Panc1 (cell line): ENCODE data around the gene GDI1. TPM values are rescaled to one million over a fixed set of nuclear protein-coding genes. Genes with fewer than 3 reads are reported as not detected.

Experiments used
- ATAC-seq: fragments of 200-7000 bp; cut with Tn5 transposase; 2 replicates; pipeline ENCODE4 v1.9.1; 2020; ENCODE audit warnings: mild to moderate bottlenecking, moderate library complexity
- BruUV-seq: library from RNA; stranded (reverse); fragments of 400-500 nt; replicated peaks from 2 replicates; lab custom pipeline; 2021; lab: Mats Ljungman, UMichigan
- CTCF ChIA-PET: fragments of 300-600 bp; sonication (Branson Sonifier 250); formaldehyde crosslinking; loops from one replicate; lab custom pipeline; 2022; ENCODE audit warnings: antibody characterized with exemption; lab: Charles Lee
- POLR2A ChIA-PET: fragments of 300-600 bp; sonication (Branson Sonifier 250); formaldehyde crosslinking; loops from one replicate; lab custom pipeline; 2022; ENCODE audit warnings: antibody characterized with exemption; lab: Charles Lee
- DNase-seq: peaks from one replicate; pipeline ENCODE4 v3.0.0-alpha.2; 2010; ENCODE audit warnings: low read depth, low spot score
- H3K27ac ChIP-seq: 2 replicates; pipeline ENCODE4 v1.5.1; 2011; ENCODE audit warnings: mild to moderate bottlenecking, low read length, inconsistent platforms
- H3K27me3 ChIP-seq: fragments of 200-500 bp; sonication (Bioruptor generic); 2 replicates; pipeline ENCODE4 v1.6.0; 2014; ENCODE audit warnings: low read length, inconsistent platforms; ENCODE audit not compliant: control insufficient read depth, insufficient read depth
- H3K36me3 ChIP-seq: fragments of 200-500 bp; sonication (Bioruptor generic); 2 replicates; pipeline ENCODE4 v1.5.1; 2014; ENCODE audit warnings: inconsistent platforms, mild to moderate bottlenecking, low read length, moderate library complexity; ENCODE audit not compliant: control insufficient read depth, insufficient read depth
- H3K4me1 ChIP-seq: 2 replicates; pipeline ENCODE4 v1.5.1; 2011; ENCODE audit warnings: inconsistent platforms, mild to moderate bottlenecking, low read length, moderate library complexity; ENCODE audit not compliant: control insufficient read depth, insufficient read depth
- H3K4me3 ChIP-seq, 2 experiments: 2 replicates each; pipeline ENCODE4 v1.5.1; 2011 to 2012; ENCODE audit warnings: low read depth in 2 of 2, low read length in 2 of 2, mild to moderate bottlenecking in 2 of 2, inconsistent platforms in 1 of 2, moderate library complexity in 1 of 2
- H3K9me3 ChIP-seq: fragments of 200-500 bp; sonication (Bioruptor generic); 2 replicates; pipeline ENCODE4 v1.5.1; 2014; ENCODE audit warnings: low read depth, mild to moderate bottlenecking, inconsistent platforms, low read length, moderate library complexity; ENCODE audit not compliant: control insufficient read depth, insufficient read depth
- POLR2AphosphoS5 ChIP-seq: IDR thresholded peaks from 2 replicates; pipeline ENCODE4 v1.6.1; 2012; ENCODE audit warnings: mild to moderate bottlenecking, low read depth, low read length, moderate library complexity
- SIN3A ChIP-seq: IDR thresholded peaks from 2 replicates; pipeline ENCODE4 v1.6.1; 2012; ENCODE audit warnings: low read depth, mild to moderate bottlenecking, low read length, moderate library complexity, borderline replicate concordance; ENCODE audit not compliant: insufficient read depth
- TCF7L2 ChIP-seq: IDR thresholded peaks from 2 replicates; pipeline ENCODE4 v1.6.1; 2011; ENCODE audit warnings: mild to moderate bottlenecking, low read depth, low read length, inconsistent platforms
- in situ Hi-C: cut with HindIII; loops from 2 replicates; pipeline ENCODE4 v1.10.0; 2016; ENCODE audit warnings: low sequenced_read_pairs, low pct_unique_long_range_greater_than_20kb
- intact Hi-C: fragments of 100-400 bp; cut with micrococcal nuclease; formaldehyde crosslinking; loops from one replicate; pipeline ENCODE4 v1.10.0; 2022; ENCODE audit not compliant: unreplicated experiment
- total RNA-seq: library from RNA; stranded (reverse); gene quantifications from one replicate; pipeline ENCODE4 v1.2.1, GENCODE V29; 2021; ENCODE audit not compliant: unreplicated experiment
- TF ChIP-seq, protein P1 (sequence below): fragments of 450-650 bp; IDR thresholded peaks from 2 replicates; pipeline ENCODE4 v1.5.1; 2017; ENCODE audit warnings: mild to moderate bottlenecking
- TF ChIP-seq, protein P2 (sequence below), 2 experiments: IDR thresholded peaks; 2 replicates each; pipeline ENCODE4 v1.6.1; 2011 to 2012; ENCODE audit warnings: low read depth in 2 of 2, control low read depth in 1 of 2, low read length in 1 of 2, mild to moderate bottlenecking in 1 of 2, moderate library complexity in 1 of 2; ENCODE audit not compliant: insufficient read depth in 1 of 2

The GDI1 gene
- total RNA-seq, 1 experiment from 2014 or later = 317 TPM

DNA sequence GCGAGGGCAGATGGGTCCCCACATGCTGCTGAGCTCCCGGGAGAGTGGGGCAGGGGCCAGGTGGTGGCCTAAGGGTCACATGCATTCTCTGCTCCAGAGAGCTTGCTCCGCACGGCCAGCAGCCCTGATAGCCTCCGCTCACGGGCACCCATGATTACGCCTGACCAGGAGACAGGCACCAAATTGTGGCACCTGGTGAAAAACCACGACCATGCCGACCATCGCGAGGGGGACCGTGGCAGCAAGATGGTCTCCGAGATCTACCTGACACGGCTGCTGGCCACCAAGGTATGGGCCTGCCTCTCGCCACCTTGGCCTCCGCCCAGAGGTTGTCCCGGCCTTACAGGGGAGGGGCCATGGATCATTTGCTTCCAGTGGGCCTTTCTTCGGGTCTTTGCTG lies 32.9 kb downstream of the GDI1 start:
- no TSS peak for BruUV-seq
- ChIA-PET POLR2A (no interaction called here), CTCF (no interaction called here)
- no peaks in the 10 kb centered on the region for H3K27me3 ChIP-seq
- in situ Hi-C loops = no loop called here
- no peaks in the 10 kb centered on the region for H3K36me3 ChIP-seq
- ATAC-seq (no peak), DNase-seq (no peak)
- no peaks in the 10 kb centered on the region for H3K4me1 ChIP-seq
- no peak overlapping the region for H3K4me3 ChIP-seq
- intact Hi-C loops = no loop called here
- TF ChIP-seq POLR2AphosphoS5 (no peak), TCF7L2 (no peak), SIN3A (no peak)
- TF ChIP-seq, protein P1, sequence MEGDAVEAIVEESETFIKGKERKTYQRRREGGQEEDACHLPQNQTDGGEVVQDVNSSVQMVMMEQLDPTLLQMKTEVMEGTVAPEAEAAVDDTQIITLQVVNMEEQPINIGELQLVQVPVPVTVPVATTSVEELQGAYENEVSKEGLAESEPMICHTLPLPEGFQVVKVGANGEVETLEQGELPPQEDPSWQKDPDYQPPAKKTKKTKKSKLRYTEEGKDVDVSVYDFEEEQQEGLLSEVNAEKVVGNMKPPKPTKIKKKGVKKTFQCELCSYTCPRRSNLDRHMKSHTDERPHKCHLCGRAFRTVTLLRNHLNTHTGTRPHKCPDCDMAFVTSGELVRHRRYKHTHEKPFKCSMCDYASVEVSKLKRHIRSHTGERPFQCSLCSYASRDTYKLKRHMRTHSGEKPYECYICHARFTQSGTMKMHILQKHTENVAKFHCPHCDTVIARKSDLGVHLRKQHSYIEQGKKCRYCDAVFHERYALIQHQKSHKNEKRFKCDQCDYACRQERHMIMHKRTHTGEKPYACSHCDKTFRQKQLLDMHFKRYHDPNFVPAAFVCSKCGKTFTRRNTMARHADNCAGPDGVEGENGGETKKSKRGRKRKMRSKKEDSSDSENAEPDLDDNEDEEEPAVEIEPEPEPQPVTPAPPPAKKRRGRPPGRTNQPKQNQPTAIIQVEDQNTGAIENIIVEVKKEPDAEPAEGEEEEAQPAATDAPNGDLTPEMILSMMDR = no peak
- TF ChIP-seq, protein P2, sequence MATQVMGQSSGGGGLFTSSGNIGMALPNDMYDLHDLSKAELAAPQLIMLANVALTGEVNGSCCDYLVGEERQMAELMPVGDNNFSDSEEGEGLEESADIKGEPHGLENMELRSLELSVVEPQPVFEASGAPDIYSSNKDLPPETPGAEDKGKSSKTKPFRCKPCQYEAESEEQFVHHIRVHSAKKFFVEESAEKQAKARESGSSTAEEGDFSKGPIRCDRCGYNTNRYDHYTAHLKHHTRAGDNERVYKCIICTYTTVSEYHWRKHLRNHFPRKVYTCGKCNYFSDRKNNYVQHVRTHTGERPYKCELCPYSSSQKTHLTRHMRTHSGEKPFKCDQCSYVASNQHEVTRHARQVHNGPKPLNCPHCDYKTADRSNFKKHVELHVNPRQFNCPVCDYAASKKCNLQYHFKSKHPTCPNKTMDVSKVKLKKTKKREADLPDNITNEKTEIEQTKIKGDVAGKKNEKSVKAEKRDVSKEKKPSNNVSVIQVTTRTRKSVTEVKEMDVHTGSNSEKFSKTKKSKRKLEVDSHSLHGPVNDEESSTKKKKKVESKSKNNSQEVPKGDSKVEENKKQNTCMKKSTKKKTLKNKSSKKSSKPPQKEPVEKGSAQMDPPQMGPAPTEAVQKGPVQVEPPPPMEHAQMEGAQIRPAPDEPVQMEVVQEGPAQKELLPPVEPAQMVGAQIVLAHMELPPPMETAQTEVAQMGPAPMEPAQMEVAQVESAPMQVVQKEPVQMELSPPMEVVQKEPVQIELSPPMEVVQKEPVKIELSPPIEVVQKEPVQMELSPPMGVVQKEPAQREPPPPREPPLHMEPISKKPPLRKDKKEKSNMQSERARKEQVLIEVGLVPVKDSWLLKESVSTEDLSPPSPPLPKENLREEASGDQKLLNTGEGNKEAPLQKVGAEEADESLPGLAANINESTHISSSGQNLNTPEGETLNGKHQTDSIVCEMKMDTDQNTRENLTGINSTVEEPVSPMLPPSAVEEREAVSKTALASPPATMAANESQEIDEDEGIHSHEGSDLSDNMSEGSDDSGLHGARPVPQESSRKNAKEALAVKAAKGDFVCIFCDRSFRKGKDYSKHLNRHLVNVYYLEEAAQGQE (IDR thresholded peaks at IDR 0.05; ENCODE audit: insufficient read depth in 1 of 2, low read depth in 2 of 2, low read length in 1 of 2) = no peak
- H3K27ac ChIP-seq = no peak overlapping the region
- no peaks in the 10 kb centered on the region for H3K9me3 ChIP-seq

DNA sequence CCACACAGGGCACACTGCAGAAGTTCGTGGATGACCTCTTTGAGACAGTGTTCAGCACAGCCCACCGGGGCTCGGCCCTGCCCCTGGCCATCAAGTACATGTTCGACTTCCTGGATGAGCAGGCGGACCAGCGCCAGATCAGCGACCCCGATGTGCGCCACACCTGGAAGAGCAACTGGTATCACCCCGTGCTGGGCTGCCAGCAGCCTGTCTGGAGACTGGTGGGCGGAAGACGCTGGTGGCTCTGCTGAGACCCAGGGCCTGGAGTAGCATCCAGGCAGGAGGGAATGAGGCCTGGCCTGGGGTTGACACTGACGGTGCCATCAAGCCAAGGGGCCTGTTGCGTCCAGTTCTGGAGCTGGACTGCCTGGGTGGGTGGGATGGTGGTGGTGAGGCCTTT lies 33.5 kb downstream of the GDI1 start:
- ATAC-seq (no peak), DNase-seq (no peak)
- Histone ChIP-seq H3K27me3 (no peaks in the 10 kb centered on the region), H3K4me3 (no peak overlapping the region), H3K36me3 (no peaks in the 10 kb centered on the region), H3K27ac (no peak overlapping the region), H3K9me3 (no peaks in the 10 kb centered on the region), H3K4me1 (no peaks in the 10 kb centered on the region)
- TF ChIP-seq, protein P2 (IDR thresholded peaks at IDR 0.05; ENCODE audit: insufficient read depth in 1 of 2, low read depth in 2 of 2, low read length in 1 of 2) = no peak
- TF ChIP-seq, protein P1 = no peak
- TF ChIP-seq POLR2AphosphoS5 (no peak), TCF7L2 (no peak), SIN3A (no peak)
- no TSS peak for BruUV-seq
- in situ Hi-C loops = no loop called here
- intact Hi-C loops = no loop called here
- ChIA-PET POLR2A (no interaction called here), CTCF (no interaction called here)
